Subcutaneous adipose tissue (tissue), 4 donors: Measurements from ENCODE around the gene MRRF. TPM values are rescaled to one million over a fixed set of nuclear protein-coding genes. Genes with fewer than 3 reads are reported as not detected.

Source experiments
- CTCF ChIP-seq: fragments of 450-650 bp; IDR thresholded peaks from one replicate; pipeline ENCODE4 v1.5.1; 2016; ENCODE audit warnings: low read depth, mild to moderate bottlenecking, control low read depth, antibody characterized with exemption, moderate library complexity
- total RNA-seq, 4 donors: library from RNA; depleted of rRNA; stranded (reverse); fragments of >200 nt; gene quantifications; one replicate each; pipeline ENCODE4 v1.1.0, GENCODE V29; 2016

MRRF gene
- total RNA-seq, 4 donors from 2014 or later, result 34.8 to 61.0 (median 42.5) TPM

- no peak for TF ChIP-seq CTCF
These were observed 57.9 kb downstream of the MRRF start for GRCh38 chr9:122322553-122322952.

- no peak for TF ChIP-seq CTCF
These were observed 60.4 kb downstream of the MRRF start for GRCh38 chr9:122325124-122325523.

- TF ChIP-seq CTCF, result no peak
These were observed 62.5 kb downstream of the MRRF start for GRCh38 chr9:122327175-122327574.

- TF ChIP-seq CTCF, result no peak
These were observed 64.9 kb downstream of the MRRF start for GRCh38 chr9:122329597-122329996.

- no peak for TF ChIP-seq CTCF
These were observed 66.8 kb downstream of the MRRF start for GRCh38 chr9:122331523-122331927.

- no peak for TF ChIP-seq CTCF
These were observed 67.4 kb downstream of the MRRF start for GRCh38 chr9:122332083-122332482.

- no peak for TF ChIP-seq CTCF
These were observed 68.0 kb downstream of the MRRF start for GRCh38 chr9:122332644-122333043.
